Endothelial cell of umbilical vein (primary cell): ENCODE measurements around the gene AVPR2.

Source experiments
- EZH2 ChIP-seq: IDR thresholded peaks from 2 replicates; pipeline ENCODE4 v1.6.1; 2012; ENCODE audit warnings: borderline replicate concordance, low read depth, mild to moderate bottlenecking, moderate library complexity, low read length, inconsistent platforms; ENCODE audit not compliant: severe bottlenecking
- FOS ChIP-seq: IDR thresholded peaks from 2 replicates; pipeline ENCODE4 v1.6.1; 2011; ENCODE audit warnings: mild to moderate bottlenecking, low read length, moderate library complexity, borderline replicate concordance; ENCODE audit not compliant: insufficient read depth
- JUN ChIP-seq: IDR thresholded peaks from 2 replicates; pipeline ENCODE4 v1.6.1; 2011; ENCODE audit warnings: borderline replicate concordance, low read depth; ENCODE audit not compliant: insufficient read length, insufficient read depth
- MYC ChIP-seq: IDR thresholded peaks from one replicate; pipeline ENCODE4 v1.6.1; 2011; ENCODE audit warnings: mild to moderate bottlenecking, low read depth, low read length
- POLR2A ChIP-seq: IDR thresholded peaks from 2 replicates; pipeline ENCODE4 v1.6.1; 2012; ENCODE audit warnings: low read depth, mild to moderate bottlenecking, control low read depth, low read length
- POLR2AphosphoS5 ChIP-seq: IDR thresholded peaks from 2 replicates; pipeline ENCODE4 v1.6.1; 2012; ENCODE audit warnings: low read depth, mild to moderate bottlenecking, control low read depth, low read length, moderate library complexity; ENCODE audit not compliant: insufficient read depth
- TF ChIP-seq, protein P1 (sequence below), 2 donors: IDR thresholded peaks; 1 replicate in 1 of 2; 2 replicates in 1 of 2; pipeline ENCODE4 v1.5.1; 2011; ENCODE audit warnings: low read length in 2 of 2, mild to moderate bottlenecking in 2 of 2, moderate library complexity in 2 of 2, control low read depth in 1 of 2, inconsistent platforms in 1 of 2, low read depth in 1 of 2; ENCODE audit not compliant: insufficient read depth in 1 of 2; ENCODE audit errors: extremely low read depth in 1 of 2
- TF ChIP-seq, protein P2 (sequence below): IDR thresholded peaks from 2 replicates; pipeline ENCODE4 v1.6.1; 2011; ENCODE audit not compliant: insufficient read depth, insufficient read length

DNA sequence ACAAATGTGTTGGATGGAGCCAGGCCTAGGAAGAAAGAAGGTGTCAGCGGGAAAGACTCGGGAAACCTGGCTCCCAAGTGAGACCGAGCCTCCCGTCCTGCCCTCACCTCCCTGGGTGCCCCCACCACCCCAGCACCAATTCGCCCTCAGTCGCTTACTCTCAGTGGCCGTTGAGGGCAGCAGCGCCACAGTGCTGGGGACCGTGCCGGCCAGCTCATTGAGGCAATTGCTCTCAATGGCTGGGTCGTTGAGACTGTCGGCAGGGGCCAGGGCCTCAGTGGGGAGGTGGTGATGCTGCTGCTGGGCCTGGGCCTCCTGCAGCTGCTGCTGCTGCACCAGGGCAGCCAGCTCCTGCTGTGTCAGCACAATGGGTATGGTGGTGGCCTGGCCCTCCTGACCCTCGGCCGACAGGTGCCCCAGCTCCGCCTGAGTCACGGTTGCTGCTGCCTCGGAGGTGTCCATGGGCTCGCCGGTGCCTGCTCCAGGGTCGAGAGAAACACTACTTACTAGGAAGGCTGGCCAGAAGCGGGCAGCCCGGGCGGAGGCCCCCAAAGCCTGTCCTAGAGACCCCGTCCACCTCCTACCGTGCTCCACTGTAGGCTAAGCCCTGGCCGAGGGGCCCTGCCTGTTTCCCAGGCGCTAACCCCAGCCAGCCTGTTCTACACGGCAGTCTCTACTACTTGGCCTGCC, 47.4 kb downstream of the AVPR2 start:
- TF ChIP-seq, protein P1, sequence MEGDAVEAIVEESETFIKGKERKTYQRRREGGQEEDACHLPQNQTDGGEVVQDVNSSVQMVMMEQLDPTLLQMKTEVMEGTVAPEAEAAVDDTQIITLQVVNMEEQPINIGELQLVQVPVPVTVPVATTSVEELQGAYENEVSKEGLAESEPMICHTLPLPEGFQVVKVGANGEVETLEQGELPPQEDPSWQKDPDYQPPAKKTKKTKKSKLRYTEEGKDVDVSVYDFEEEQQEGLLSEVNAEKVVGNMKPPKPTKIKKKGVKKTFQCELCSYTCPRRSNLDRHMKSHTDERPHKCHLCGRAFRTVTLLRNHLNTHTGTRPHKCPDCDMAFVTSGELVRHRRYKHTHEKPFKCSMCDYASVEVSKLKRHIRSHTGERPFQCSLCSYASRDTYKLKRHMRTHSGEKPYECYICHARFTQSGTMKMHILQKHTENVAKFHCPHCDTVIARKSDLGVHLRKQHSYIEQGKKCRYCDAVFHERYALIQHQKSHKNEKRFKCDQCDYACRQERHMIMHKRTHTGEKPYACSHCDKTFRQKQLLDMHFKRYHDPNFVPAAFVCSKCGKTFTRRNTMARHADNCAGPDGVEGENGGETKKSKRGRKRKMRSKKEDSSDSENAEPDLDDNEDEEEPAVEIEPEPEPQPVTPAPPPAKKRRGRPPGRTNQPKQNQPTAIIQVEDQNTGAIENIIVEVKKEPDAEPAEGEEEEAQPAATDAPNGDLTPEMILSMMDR (IDR thresholded peaks at IDR 0.05; ENCODE audit: extremely low read depth in 1 of 2, insufficient read depth in 1 of 2, low read depth in 1 of 2, low read length in 2 of 2) = no peak
- TF ChIP-seq POLR2A = no peak
- no peak for TF ChIP-seq MYC
- no peak for TF ChIP-seq EZH2
- TF ChIP-seq POLR2AphosphoS5 = no peak
- TF ChIP-seq, protein P2, sequence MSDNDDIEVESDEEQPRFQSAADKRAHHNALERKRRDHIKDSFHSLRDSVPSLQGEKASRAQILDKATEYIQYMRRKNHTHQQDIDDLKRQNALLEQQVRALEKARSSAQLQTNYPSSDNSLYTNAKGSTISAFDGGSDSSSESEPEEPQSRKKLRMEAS = no peak
- TF ChIP-seq FOS = no peak
- no peak for TF ChIP-seq JUN
